OCI-LY3 (cell line): ENCODE results near the gene IL36G.

ENCODE experiments used
- EZH2phosphoT487 ChIP-seq: fragments of 200-600 bp; shearing (Covaris generic); IDR thresholded peaks from 2 replicates; pipeline ENCODE4 v1.6.1; 2018; ENCODE audit warnings: antibody characterized with exemption, mixed run types, low read depth
- TF ChIP-seq, protein P1 (sequence below): fragments of 200-600, 300-600 bp; sonication (generic); IDR thresholded peaks from 2 replicates; pipeline ENCODE4 v1.5.1; 2014; ENCODE audit warnings: antibody characterized with exemption, low read length, low read depth

DNA sequence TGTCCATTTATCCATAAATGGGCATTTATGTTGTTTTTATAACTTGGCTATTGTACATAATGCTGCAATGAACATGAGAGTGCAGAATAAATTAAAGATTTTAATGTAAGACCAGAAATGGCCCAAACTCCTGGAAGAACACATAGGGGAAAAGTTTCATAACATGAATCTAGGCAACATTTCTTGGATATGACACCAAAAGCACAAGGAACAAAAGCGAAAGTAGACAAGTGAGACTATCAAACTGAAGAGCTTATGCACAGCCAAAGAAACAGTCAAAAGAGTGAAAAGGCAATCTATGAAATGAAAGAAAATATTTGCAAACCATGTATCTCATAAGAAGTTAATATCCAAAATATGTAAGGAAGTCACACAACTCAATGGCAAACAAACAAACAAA is 33.3 kb downstream of the IL36G start:
- TF ChIP-seq, protein P1, sequence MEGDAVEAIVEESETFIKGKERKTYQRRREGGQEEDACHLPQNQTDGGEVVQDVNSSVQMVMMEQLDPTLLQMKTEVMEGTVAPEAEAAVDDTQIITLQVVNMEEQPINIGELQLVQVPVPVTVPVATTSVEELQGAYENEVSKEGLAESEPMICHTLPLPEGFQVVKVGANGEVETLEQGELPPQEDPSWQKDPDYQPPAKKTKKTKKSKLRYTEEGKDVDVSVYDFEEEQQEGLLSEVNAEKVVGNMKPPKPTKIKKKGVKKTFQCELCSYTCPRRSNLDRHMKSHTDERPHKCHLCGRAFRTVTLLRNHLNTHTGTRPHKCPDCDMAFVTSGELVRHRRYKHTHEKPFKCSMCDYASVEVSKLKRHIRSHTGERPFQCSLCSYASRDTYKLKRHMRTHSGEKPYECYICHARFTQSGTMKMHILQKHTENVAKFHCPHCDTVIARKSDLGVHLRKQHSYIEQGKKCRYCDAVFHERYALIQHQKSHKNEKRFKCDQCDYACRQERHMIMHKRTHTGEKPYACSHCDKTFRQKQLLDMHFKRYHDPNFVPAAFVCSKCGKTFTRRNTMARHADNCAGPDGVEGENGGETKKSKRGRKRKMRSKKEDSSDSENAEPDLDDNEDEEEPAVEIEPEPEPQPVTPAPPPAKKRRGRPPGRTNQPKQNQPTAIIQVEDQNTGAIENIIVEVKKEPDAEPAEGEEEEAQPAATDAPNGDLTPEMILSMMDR, result no peak
- no peak for TF ChIP-seq EZH2phosphoT487
